ENCODE results near the gene MAP3K7.

DNA sequence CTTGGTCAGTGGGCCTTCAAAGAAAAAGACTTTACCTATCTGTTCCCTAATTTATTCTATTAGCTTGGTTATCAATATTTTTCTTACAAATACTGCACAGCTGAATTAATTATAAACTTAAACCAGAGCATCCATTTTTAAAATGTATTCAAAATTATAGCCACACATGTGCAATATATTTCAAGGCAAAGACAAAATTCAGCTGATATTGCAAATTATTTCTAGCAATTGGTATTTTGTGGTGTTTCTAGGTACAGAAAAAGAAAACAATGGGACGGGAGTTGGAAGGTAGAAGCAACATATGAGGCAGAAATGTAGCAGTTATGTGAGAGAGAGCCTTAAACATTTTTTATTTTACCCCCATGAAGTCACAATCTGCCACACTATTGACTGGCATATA is 64.9 kb downstream of the MAP3K7 start:
- no peak for TF ChIP-seq CTCF (IDR thresholded peaks at IDR 0.05)
- TF ChIP-seq ZFX (IDR thresholded peaks at IDR 0.05; ENCODE audit: borderline replicate concordance), result no peak

Data from 22Rv1 (cell line).